Chondrocyte (in vitro differentiated cells): Measurements from ENCODE around the gene TMEM74B. TPM values are rescaled to one million over a fixed set of nuclear protein-coding genes. Genes with fewer than 3 reads are reported as not detected.

Source experiments
- DNase-seq: peaks from one replicate; pipeline ENCODE4 v3.0.0; 2021; ENCODE audit warnings: mixed read lengths, low spot score
- H3K27ac Mint-ChIP-seq: one replicate; pipeline ENCODE4 v1.8.0; 2021; ENCODE audit warnings: mild to moderate bottlenecking, moderate library complexity, mixed read lengths; ENCODE audit not compliant: unreplicated experiment
- H3K27me3 Mint-ChIP-seq: 2 replicates; pipeline ENCODE4 v1.8.0; 2021; ENCODE audit warnings: low read depth, mixed read lengths
- H3K36me3 Mint-ChIP-seq: 2 replicates; pipeline ENCODE4 v1.8.0; 2021; ENCODE audit warnings: low read depth, mixed read lengths
- H3K4me1 Mint-ChIP-seq: 2 replicates; pipeline ENCODE4 v1.8.0; 2021; ENCODE audit warnings: low read depth, mild to moderate bottlenecking, mixed read lengths
- H3K4me3 Mint-ChIP-seq: one replicate; pipeline ENCODE4 v1.8.0; 2021; ENCODE audit warnings: mild to moderate bottlenecking, moderate library complexity, mixed read lengths; ENCODE audit not compliant: unreplicated experiment
- H3K9me3 Mint-ChIP-seq: 2 replicates; pipeline ENCODE4 v1.8.0; 2021; ENCODE audit warnings: low read depth, mixed read lengths
- CTCF ChIP-seq: fragments of 200-600 bp; sonication (generic); IDR thresholded peaks from 2 replicates; pipeline ENCODE4 v1.5.0; 2021; ENCODE audit warnings: antibody characterized with exemption, mild to moderate bottlenecking, moderate library complexity
- total RNA-seq: library from RNA; stranded (reverse); gene quantifications from 3 replicates; pipeline ENCODE4 v1.2.1, GENCODE V29; 2021

The TMEM74B gene
- total RNA-seq, 1 donor from 2014 or later = 0.65 TPM

- Mint-ChIP-seq H3K4me3 (no peak overlapping the region), H3K27me3 (peaks cover 44% of the 10 kb centered on the region), H3K4me1 (no peaks in the 10 kb centered on the region), H3K36me3 (no peaks in the 10 kb centered on the region), H3K27ac (no peak overlapping the region), H3K9me3 (no peaks in the 10 kb centered on the region)
- no peak for TF ChIP-seq CTCF
- DNase-seq = no peak
These were observed 22.6 kb upstream of the TMEM74B start for GRCh38 chr20:1207293-1207878.

- Mint-ChIP-seq H3K4me3 (no peak overlapping the region), H3K27me3 (peaks cover 36% of the 10 kb centered on the region), H3K36me3 (no peaks in the 10 kb centered on the region), H3K9me3 (no peaks in the 10 kb centered on the region), H3K27ac (no peak overlapping the region), H3K4me1 (no peaks in the 10 kb centered on the region)
- TF ChIP-seq CTCF = no peak
- no peak for DNase-seq
These were observed 21.8 kb upstream of the TMEM74B start for GRCh38 chr20:1206366-1207148.

GRCh38 chr20:1205802-1206201 is 21.0 kb upstream of the TMEM74B start:
- H3K27ac Mint-ChIP-seq = no peak overlapping the region
- no peaks in the 10 kb centered on the region for H3K4me1 Mint-ChIP-seq
- H3K9me3 Mint-ChIP-seq = no peaks in the 10 kb centered on the region

GRCh38 chr20:1204576-1204975 is 19.8 kb upstream of the TMEM74B start:
- Mint-ChIP-seq H3K4me1 (no peaks in the 10 kb centered on the region), H3K9me3 (no peaks in the 10 kb centered on the region), H3K27ac (no peak overlapping the region), H3K27me3 (peaks cover 29% of the 10 kb centered on the region), H3K4me3 (no peak overlapping the region), H3K36me3 (no peaks in the 10 kb centered on the region)
- no peak for DNase-seq
- no peak for TF ChIP-seq CTCF

More at GRCh38 chr20:1205802-1206201, 21.0 kb upstream of the TMEM74B start:
- no peak for TF ChIP-seq CTCF
- DNase-seq = no peak
- Mint-ChIP-seq H3K36me3 (no peaks in the 10 kb centered on the region), H3K4me3 (no peak overlapping the region), H3K27me3 (peaks cover 34% of the 10 kb centered on the region)

- Mint-ChIP-seq H3K27me3 (peaks cover 25% of the 10 kb centered on the region), H3K36me3 (no peaks in the 10 kb centered on the region), H3K27ac (no peak overlapping the region), H3K4me1 (no peaks in the 10 kb centered on the region), H3K4me3 (no peak overlapping the region), H3K9me3 (no peaks in the 10 kb centered on the region)
- no peak for DNase-seq
- no peak for TF ChIP-seq CTCF
These were observed 19.3 kb upstream of the TMEM74B start for GRCh38 chr20:1204113-1204512.
